Measurements from ENCODE around the gene SUCNR1. TPM values are rescaled to one million over a fixed set of nuclear protein-coding genes. Genes with fewer than 3 reads are reported as not detected.
"Not testable (repeated sequence)": the region's sequence is repeated elsewhere in the genome, so short reads cannot be mapped to it uniquely, and the experiment has no call there.

SUCNR1 gene
- total RNA-seq, 1 donor from 2014 or later = 2.1 TPM

DNA sequence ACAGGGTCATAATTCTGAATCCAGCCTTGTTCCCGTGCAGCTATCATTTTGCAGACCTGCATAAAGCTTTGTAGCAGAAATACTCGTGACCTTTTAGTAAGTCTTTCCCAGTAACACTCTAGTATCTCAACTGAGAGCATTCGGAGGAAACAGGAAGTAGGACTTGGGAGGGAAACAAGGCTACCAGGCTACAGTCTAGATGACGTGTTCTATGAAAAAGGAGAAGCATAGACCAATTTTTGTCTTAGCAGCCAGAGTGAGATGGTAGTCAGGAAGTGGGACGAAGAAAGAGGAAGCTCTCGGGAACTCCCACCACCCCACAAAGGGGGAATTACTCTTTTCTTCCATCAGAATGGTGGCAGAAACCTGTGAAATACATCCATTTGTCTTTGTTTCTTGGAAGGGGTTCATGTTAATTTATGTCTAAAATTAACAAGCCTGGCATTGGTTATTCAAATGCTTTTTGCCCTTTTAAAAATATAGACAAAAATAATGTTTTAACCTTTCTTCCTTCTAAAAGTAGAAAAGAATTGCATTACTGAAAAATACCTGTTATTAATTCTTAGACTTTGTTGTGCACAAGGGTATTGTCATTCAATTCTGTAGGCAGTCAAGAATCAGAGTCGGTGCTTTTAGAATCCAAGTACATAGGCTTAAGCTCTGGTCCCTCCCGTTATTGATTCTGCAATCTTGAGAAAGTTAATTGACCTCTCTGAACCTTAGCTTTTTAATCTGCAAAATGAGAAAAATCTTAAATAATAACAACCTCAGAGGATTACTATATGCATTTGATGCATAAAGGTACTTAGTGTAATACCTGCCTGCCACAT lies 1.6 kb upstream of the SUCNR1 start:
- DNase-seq (ENCODE audit: low read depth) = no peak

DNA sequence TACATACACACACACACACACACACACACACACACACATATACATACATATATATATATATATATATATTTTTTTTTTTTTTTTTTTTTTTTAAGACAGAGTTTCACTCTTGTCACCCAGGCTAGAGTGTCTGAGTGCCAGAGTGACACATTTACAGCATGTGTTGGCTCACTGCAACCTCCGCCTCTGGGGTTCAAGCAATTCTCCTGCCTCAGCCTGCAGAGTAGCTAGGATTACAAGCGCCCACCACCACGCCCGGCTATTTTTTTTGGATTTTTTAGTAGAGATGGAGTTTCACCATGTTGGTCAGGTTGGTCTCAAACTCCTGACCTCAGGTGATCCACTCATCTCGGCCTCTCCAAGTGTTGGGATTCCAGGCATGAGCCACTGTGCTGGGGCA lies 636 bp downstream of the SUCNR1 start:
- DNase-seq (ENCODE audit: low read depth) = not testable (repeated sequence)

DNA sequence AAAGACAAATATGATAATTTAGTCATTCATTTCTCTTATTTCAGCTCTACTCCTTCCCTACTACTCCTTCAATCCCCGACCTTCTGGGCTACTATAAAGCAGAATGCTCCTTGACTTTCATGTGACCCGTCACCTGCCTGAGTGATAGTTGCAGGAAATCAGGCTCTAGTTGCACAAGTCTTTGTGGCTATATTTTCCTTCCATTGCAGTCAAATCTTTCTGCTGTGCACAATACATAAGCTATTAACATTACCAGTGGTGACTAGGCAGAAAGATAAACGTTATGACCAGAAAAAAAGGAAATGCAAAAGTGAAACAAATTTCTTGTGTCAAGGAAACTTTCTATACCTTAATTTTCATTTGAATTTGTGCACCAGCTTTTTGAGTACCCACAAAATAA lies 2.3 kb downstream of the SUCNR1 start:
- peak; percentile 90 for DNase-seq (ENCODE audit: low read depth)

DNA sequence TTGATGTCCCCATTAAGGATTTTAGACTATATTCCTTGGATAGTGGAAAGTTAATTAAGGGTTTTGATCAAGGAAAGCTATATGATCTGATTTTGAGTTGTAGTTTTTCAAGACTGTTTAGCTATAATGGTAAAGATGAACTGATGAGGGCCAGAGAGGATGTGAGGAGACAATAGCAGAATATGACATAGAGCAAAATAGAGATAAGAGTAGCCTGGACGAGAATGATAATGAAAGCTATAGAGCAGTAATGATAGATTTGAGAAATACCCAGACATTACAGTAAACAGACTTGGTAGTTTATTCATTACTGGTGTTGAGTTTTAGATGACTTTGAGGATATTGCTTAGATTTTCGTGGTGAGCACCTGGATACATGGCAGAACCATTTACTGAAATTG lies 3.8 kb downstream of the SUCNR1 start:
- no peak for DNase-seq (ENCODE audit: low read depth)

DNA sequence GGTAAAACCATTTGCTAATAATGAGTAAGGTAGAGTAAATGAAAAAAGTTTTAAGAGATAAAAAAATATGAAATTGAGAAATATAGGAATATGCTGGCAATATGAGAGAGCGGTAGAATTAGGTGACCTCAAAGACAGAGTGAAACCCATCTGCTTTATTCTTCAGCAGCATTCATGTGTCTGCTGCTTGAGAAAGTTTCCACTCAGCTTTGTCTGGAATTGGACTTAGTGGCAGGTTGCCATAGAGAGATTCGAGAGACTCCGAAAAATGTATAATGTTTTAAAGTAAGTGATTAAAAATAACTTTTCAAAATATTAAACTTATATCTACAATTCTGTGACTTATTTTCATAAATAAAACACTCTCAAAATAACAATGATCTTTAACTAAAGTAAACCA lies 5.0 kb downstream of the SUCNR1 start:
- DNase-seq (ENCODE audit: low read depth) = no peak

DNA sequence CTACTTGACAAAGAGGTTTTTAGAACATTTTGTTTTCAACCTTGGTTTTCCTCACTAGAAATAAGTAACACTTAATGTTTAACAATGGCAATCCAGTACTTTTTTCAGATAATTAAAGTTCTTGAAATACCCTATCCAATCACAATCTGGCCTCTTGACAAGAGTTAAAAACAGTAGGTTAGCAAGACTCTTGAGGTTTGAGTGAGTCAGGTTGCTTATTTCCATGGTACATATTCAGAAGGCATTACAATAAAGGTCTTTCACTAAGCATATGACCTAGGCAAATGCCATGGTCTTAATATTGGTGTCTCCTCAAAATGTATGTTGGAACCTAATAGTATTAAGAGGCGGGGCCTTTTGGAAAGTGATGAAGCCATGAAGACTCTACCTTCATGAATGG lies 5.6 kb downstream of the SUCNR1 start:
- DNase-seq (ENCODE audit: low read depth) = peak; percentile 71

DNA sequence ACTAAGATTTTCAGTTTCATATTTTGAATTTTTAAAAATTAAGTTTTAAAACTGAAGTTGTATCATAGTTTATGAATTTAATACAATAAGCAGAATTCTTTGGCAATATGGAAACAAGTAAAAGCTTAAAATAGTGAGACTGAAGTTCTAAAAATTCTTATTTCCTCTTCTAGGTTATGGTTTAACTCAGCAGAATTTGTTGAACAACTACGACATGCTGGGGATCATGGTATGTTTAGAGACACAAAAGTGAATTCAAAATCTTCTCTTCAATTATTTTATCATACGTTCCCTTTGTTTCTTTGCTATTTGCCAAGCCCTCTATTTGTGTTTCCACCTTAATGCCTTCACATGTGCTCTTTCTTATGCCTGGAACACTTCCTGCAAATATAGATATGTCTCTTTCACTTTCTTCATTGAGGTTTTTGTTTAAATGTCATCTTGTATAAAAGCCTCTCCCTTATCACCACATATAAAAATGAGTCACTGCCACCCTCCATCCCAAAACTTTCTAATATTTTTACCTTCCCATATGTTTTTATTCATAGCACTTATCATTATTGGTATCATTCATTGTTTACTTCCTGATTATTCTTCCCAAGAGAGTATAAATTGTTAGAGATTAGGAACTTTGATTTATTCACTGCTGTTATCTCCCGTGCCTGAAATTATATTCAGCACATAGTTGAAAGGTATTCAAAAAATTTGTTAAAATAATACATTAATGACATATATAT lies 6.4 kb downstream of the SUCNR1 start:
- no peak for DNase-seq (ENCODE audit: low read depth)

DNA sequence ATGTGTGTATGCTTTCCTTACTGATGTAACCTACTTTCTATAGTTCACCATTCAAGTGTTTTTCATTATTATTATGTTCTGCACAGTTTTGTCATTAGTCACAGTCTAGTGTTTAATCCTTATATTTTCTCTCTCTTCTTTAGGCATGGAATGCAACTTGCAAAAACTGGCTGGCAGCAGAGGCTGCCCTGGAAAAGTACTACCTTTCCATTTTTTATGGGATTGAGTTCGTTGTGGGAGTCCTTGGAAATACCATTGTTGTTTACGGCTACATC lies 6.9 kb downstream of the SUCNR1 start:
- DNase-seq (ENCODE audit: low read depth) = no peak

DNA sequence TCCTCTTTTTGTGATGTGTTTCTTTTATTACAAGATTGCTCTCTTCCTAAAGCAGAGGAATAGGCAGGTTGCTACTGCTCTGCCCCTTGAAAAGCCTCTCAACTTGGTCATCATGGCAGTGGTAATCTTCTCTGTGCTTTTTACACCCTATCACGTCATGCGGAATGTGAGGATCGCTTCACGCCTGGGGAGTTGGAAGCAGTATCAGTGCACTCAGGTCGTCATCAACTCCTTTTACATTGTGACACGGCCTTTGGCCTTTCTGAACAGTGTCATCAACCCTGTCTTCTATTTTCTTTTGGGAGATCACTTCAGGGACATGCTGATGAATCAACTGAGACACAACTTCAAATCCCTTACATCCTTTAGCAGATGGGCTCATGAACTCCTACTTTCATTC lies 7.7 kb downstream of the SUCNR1 start:
- no peak for DNase-seq (ENCODE audit: low read depth)

DNA sequence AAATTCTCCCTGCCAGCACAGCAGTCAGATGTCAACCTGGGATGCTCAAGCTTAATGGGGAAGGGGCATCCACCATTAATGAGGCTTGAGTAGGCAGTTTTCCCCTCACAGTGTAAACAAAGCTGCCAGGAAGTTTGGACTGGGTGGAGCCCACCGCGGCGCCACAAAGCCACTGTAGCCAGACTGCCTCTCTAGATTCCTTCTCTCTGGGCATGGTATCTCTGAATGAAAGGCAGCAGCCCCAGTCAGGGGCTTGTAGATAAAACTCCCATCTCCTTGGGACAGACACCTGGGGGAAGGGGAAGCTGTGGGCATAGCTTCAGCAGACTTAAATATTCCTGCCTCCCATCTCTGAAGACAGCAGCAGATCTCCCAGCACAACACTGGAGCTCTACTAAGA lies 12.0 kb downstream of the SUCNR1 start:
- not testable (repeated sequence) for DNase-seq (ENCODE audit: low read depth)

DNA sequence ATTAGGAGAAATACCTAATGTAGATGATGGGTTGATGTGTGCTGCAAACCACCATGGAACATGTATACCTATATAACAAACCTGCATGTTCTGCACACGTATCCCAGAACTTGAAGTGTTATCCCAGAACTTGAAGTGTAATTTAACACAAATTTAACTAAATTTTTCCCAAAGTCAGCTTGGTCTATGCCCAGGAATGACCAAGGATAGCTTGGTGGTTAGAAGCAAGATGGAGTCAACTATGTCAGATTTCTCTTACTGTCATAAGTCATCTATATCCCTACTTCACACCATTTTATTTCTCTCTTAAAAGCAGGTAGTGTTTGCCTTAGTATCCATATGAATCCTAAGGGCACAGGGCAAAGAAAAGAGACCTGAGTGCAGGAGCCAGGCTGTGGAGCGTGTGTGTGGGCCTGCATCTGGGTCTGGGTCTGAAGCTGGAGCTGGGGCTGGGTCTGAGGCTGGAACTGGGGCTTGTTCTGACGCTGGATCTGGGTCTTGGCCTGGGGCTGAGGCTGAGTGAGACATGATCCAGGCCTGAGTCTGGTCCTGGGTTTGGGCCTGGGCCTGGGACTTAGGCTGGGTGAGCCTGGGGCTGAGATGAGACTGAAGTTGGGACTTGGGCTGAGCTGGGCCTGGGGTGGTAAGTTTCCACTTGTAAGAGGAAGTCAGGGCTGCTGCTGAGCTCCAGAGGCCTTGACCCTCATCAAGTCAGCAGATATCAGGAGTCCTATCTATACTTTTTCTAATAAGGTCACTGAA lies 14.2 kb downstream of the SUCNR1 start:
- not testable (repeated sequence) for DNase-seq (ENCODE audit: low read depth)

DNA sequence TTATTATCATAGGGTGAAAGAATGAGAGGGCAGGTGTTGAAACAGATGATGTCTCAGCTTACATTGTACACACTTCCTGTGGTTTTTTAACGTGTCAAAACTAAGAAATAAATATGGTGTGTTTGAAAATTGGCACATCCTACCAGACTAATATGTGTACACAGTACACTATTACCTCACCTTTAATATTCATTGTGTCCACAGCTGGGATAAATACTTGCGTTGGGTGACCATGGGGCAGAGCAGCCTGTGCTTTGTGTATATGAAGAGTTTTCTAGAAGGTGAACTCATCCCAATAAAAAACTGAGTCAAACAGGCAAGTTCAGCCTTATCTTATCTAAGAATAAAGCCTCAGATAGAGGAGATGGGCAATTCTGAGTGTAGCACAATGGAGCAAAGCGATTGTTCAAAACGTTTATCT lies 17.3 kb downstream of the SUCNR1 start:
- no peak for DNase-seq (ENCODE audit: low read depth)

DNA sequence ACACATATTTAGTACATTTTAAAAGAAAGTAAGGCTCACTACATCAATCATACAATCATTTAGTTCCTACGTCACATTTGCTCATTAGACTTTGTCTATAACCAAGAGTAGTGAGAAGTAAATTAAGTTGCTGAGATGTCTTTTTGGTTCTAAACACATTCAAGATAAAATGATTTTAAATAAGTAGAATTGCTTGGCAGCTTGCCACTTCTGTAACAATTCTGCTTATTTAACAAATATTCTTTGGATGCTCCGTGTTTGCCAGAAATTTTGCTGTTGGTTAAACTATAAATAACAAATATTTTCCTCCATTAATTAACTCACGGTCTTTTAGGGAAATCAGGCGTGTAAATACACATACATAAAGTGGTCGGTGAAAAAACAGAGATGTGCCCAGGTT lies 18.3 kb downstream of the SUCNR1 start:
- DNase-seq (ENCODE audit: low read depth) = no peak

DNA sequence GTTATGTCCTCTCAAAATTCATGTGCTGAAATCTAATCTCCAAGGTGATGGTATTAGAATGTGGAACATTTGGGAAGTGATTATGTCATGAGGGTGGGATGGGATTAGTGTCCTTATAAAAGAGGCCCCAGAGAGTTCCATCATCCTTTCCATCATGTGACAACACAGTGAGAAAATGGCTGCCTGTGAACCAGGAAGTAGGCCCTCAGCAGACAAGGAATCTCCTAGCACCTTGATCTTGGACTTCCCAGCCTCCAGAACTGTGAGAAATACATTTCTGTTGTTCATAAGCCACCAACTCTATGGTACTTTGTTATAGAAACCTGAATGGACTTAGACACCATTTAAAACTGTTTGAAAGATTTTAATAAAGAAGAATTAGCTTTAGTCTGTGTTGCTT lies 20.8 kb downstream of the SUCNR1 start:
- no peak for DNase-seq (ENCODE audit: low read depth)

DNA sequence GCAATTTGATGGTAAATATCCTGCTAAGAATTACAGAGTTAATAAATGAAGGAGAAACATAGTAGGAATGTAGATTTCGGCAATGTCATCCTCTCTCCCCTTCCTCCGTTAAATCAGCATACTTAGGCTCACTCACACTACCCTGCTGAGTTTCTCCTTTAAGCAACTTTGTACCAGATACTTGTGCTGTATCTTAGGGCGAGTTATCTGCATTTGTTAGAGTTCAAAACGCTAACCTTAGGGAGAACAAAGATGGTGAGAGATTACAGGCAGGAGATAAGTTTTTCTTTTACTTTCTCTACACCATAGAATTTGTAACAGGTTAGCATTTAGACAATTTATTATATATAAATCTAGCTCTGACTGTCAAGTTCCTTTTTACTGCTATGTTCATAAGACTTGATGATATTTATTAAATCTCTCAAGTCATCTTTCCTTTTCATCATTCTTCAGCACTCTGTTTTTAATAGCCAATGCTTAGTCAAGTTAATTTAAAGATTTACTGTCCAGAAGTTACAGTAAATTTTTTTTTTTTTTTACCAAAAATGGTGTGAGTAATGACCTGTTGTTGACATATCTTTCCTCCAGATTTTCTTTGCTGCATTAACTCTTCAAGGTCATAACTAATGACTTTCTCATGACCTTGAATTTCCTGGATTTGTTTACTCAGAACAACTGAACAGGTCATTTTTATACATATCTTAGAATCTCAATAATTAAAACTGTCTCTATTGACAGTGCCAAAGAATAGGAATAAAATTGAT lies 22.2 kb downstream of the SUCNR1 start:
- no peak for DNase-seq (ENCODE audit: low read depth)

DNA sequence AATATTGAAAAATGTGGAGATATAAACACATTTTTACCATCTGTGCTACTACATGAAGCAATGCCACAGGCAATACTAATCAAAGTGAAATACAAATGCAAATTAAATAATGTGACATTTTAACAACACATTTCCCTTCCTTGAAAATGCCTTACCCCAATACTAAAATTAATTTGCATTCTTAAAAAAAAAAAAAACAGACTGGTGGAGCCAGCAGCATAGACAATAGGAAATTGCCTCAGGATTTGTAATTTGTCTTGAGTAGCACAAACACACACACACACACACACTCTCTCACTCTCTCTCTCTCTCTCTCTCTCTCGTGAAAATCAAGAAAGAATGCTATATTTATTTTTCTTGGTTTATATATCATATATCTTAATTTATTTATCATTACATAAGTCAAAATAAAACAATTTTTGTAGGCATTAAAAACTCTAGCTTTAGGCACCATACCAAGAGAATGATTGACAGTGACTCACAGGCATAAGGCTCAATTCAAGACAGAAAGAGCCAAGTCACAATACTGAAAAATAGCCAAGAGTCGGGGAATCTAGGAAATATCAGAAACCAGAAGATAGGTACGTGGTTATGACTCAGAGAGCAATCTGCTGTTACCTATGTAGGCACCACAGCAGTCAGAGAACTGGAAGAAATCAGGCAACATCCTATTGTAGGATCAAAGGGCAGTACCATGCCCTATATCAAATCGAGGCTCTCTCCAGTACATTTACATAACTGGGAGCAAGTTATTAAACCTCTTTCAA lies 23.0 kb downstream of the SUCNR1 start:
- DNase-seq (ENCODE audit: low read depth) = peak; percentile 86

DNA sequence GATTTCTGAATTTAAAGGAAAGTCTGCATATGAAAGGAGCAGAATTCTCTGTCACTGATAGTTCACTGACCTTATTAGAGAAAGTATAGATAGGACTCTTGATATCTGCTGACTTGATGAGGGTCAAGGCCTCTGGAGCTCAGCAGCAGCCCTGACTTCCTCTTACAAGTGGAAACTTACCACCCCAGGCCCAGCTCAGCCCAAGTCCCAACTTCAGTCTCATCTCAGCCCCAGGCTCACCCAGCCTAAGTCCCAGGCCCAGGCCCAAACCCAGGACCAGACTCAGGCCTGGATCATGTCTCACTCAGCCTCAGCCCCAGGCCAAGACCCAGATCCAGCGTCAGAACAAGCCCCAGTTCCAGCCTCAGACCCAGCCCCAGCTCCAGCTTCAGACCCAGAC lies 24.7 kb downstream of the SUCNR1 start:
- not testable (repeated sequence) for DNase-seq (ENCODE audit: low read depth)

DNA sequence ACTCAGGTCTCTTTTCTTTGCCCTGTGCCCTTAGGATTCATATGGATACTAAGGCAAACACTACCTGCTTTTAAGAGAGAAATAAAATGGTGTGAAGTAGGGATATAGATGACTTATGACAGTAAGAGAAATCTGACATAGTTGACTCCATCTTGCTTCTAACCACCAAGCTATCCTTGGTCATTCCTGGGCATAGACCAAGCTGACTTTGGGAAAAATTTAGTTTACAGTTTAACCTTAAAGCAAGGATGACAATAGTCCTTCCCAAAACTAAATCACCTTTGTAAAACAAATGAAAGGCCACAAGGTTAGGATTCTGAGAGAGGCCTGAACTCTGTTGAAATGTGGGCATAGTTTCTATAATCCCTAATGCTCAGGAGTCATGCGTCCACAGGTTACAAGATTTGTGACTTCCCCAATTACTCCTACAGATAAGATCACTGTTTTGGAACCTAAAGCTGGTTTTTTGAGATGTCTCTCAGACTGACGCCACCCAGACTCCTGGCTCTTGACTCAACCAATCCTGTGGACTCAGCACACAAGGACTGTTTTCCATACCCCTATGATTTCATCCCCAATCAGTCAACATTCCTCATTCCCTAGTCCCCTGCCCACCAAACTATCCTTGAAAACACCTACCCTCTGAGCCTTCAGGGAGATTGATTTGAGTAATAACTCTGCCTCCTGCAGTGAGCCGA lies 25.3 kb downstream of the SUCNR1 start:
- DNase-seq (ENCODE audit: low read depth) = not testable (repeated sequence)

DNA sequence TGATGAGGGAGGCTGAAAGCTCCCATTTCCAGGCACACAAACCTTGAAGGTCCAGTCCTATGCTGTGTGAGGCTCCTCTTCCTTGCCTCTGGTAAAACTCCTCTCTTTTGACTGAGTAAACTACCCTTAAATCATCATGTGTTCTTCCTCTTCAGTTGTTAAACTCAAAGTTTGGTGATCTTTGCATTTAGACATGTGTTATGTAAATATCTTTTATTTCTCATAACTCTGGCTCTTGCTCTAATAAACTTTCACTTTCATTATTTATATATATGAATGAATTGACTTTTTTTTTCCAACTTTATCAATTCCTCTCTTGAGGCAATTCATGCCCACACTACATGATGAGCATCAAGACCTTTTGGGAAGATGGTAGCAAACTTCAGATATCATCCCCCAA lies 26.6 kb downstream of the SUCNR1 start:
- DNase-seq (ENCODE audit: low read depth) = no peak

DNA sequence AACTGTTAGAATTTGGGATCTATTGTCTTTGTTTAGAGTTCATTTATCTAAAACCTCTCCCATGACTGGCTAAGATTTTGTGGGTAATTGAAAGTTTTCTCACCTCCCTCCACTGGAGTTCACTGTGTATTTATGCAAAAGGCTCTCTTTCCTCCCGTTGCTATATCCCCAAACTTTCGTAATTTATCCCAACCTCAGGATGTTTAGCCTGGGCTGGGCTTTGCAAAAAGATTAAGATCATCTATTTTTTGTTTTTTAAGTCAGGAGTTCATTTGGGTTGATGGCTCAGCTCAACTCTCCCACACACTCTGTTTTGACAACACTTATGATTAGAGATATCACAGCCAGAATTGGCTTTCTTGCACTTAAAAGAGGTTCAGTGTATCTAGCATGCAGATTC lies 27.0 kb downstream of the SUCNR1 start:
- DNase-seq (ENCODE audit: low read depth) = no peak

Measured in renal cortical epithelial cell (primary cell).